HepG2 (cell line): ENCODE measurements around the gene MCMBP.

Experiments
- ATF1 ChIP-seq: IDR thresholded peaks from 2 replicates; pipeline ENCODE4 v1.6.1; 2016; ENCODE audit warnings: mild to moderate bottlenecking, control low read depth
- KAT8 ChIP-seq: IDR thresholded peaks from 2 replicates; pipeline ENCODE4 v1.6.1; 2016; ENCODE audit warnings: missing genetic modification reagents, missing compliant biosample characterization
- SIN3B ChIP-seq: fragments of 150-350 bp; IDR thresholded peaks from 2 replicates; pipeline ENCODE4 v1.6.1; 2014; ENCODE audit warnings: low read length
- SYNCRIP ChIP-seq: fragments of 200-400 bp; formaldehyde crosslinking; IDR thresholded peaks from 2 replicates; pipeline ENCODE4 v1.6.1; 2018; ENCODE audit warnings: mild to moderate bottlenecking, low read depth, low read length; ENCODE audit not compliant: insufficient read depth
- ZKSCAN5 ChIP-seq: sonication (generic); formaldehyde crosslinking; IDR thresholded peaks from 2 replicates; pipeline ENCODE4 v1.5.1; 2020; ENCODE audit warnings: mild to moderate bottlenecking, missing genetic modification reagents
- TF ChIP-seq, protein P1 (sequence below): sonication (generic); formaldehyde crosslinking; IDR thresholded peaks from 2 replicates; pipeline ENCODE4 v1.5.0; 2020; ENCODE audit warnings: missing genetic modification reagents, mild to moderate bottlenecking, borderline replicate concordance
- TF ChIP-seq, protein P2 (sequence below): IDR thresholded peaks from 2 replicates; pipeline ENCODE4 v1.6.1; 2012; ENCODE audit warnings: inconsistent platforms

DNA sequence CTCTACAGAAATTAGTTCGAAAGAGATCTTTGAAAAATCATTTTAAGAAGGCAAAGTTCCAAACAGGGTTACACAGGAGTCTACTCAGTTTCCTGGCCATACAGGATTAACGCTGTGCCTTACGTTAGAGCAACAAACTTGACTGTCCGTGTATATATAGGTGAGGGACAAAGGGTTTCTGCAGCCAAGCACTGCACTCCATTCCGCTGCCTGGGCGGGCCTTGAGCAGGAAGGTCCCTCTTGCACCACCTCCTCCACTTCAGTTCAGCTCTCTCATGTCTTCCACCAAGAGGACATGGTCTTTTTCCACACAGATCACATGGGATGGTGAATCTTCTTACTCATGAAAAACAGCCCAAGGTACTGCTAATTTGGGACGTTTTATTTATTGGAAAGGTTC is 43.2 kb downstream of the MCMBP start:
- no peak for TF ChIP-seq KAT8 (CRISPR knock-in tag)
- TF ChIP-seq, protein P1, sequence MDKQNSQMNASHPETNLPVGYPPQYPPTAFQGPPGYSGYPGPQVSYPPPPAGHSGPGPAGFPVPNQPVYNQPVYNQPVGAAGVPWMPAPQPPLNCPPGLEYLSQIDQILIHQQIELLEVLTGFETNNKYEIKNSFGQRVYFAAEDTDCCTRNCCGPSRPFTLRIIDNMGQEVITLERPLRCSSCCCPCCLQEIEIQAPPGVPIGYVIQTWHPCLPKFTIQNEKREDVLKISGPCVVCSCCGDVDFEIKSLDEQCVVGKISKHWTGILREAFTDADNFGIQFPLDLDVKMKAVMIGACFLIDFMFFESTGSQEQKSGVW (CRISPR knock-in tag) = no peak
- TF ChIP-seq, protein P2, sequence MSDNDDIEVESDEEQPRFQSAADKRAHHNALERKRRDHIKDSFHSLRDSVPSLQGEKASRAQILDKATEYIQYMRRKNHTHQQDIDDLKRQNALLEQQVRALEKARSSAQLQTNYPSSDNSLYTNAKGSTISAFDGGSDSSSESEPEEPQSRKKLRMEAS = no peak
- TF ChIP-seq SYNCRIP = no peak
- TF ChIP-seq ATF1 = no peak
- no peak for TF ChIP-seq SIN3B
- TF ChIP-seq ZKSCAN5 (CRISPR knock-in tag) = no peak
